Astrocyte (in vitro differentiated cells and primary cell): Measurements from ENCODE around the gene MROH9.

Source experiments
- CTCF ChIP-seq: IDR thresholded peaks from 2 replicates; pipeline ENCODE4 v1.5.1; 2011; ENCODE audit warnings: low read depth, mild to moderate bottlenecking, inconsistent platforms, low read length, moderate library complexity; ENCODE audit not compliant: insufficient read depth
- EZH2 ChIP-seq: IDR thresholded peaks from 2 replicates; pipeline ENCODE4 v1.6.1; 2012; ENCODE audit warnings: mild to moderate bottlenecking, low read length, inconsistent platforms; ENCODE audit not compliant: insufficient read depth

DNA sequence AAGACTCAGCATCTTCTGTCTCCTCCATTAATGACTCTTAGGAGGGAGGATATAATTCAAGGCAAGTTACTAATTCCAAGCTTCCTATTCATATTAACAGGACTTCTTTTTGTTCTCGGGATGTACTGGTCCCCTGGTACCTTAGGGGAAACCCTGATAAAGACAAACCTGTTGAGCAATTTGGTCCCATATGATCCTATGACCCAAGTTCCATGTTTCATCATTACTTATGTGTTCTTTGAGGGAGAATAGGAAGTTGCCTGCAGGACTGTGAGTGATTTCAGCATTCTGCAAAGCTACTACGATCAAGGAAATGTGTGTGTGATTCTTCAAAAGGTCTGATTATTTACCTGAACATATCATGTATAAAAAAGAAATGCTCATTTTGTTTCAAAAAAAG, 149.5 kb downstream of the MROH9 start:
- TF ChIP-seq CTCF (no peak), EZH2 (no peak)
